GM12874 (cell line): Measurements from ENCODE around the gene WFDC1.

Experiments used
- TF ChIP-seq, protein P1 (sequence below): IDR thresholded peaks from 2 replicates; pipeline ENCODE4 v1.5.1; 2011; ENCODE audit warnings: low read depth, mild to moderate bottlenecking, control low read depth, low read length, moderate library complexity; ENCODE audit not compliant: insufficient read depth

The WFDC1 gene

DNA sequence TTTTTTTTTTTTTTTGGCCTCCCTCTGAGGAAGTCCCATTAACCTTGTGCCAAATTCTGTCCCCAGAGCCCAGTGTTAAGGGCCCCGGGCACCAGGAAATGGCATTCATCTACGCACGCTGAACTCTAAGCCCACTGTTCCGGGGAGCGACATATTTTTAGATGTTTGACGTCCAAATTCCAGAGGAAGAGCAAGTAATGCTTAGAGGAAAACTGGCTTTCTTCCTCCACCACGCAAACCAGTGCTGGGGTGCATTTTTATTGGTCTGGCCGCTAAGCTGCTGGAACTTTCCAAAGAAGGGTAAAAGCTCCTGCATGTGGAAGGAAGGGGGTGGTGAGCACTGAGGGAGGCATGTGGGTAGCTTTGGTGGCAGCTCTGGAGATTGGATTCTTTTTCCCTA is 8.3 kb downstream of the WFDC1 start:
- TF ChIP-seq, protein P1, sequence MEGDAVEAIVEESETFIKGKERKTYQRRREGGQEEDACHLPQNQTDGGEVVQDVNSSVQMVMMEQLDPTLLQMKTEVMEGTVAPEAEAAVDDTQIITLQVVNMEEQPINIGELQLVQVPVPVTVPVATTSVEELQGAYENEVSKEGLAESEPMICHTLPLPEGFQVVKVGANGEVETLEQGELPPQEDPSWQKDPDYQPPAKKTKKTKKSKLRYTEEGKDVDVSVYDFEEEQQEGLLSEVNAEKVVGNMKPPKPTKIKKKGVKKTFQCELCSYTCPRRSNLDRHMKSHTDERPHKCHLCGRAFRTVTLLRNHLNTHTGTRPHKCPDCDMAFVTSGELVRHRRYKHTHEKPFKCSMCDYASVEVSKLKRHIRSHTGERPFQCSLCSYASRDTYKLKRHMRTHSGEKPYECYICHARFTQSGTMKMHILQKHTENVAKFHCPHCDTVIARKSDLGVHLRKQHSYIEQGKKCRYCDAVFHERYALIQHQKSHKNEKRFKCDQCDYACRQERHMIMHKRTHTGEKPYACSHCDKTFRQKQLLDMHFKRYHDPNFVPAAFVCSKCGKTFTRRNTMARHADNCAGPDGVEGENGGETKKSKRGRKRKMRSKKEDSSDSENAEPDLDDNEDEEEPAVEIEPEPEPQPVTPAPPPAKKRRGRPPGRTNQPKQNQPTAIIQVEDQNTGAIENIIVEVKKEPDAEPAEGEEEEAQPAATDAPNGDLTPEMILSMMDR = no peak

- TF ChIP-seq, protein P1 = no peak
Observed at GRCh38 chr16:84303516-84303915, 8.8 kb downstream of the WFDC1 start.

GRCh38 chr16:84306564-84306963 is 11.9 kb downstream of the WFDC1 start:
- TF ChIP-seq, protein P1 = no peak

GRCh38 chr16:84307209-84307954 is 12.7 kb downstream of the WFDC1 start:
- TF ChIP-seq, protein P1 = no peak

DNA sequence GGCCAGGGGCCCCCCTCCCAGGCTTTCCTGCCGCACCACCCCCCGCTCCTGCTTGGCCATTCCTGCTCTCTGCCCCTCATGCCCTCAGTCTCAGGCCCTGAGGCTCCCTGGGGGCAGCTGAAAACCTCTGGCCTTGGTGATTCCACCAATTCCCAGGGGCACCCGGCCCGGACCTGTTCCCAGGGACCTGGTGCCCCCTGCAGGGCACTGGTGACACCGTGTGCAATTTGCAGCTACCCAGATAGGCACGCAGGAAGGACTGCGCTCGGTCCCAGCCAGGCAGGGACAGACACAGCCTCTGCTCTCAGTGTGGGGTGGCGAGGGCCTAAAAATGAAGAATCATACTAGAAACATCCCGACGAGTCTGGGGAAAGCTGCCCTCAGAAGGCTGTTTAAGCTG is 13.4 kb downstream of the WFDC1 start:
- TF ChIP-seq, protein P1 = peak; percentile 38; the same call in 1 of the 2 replicates

DNA sequence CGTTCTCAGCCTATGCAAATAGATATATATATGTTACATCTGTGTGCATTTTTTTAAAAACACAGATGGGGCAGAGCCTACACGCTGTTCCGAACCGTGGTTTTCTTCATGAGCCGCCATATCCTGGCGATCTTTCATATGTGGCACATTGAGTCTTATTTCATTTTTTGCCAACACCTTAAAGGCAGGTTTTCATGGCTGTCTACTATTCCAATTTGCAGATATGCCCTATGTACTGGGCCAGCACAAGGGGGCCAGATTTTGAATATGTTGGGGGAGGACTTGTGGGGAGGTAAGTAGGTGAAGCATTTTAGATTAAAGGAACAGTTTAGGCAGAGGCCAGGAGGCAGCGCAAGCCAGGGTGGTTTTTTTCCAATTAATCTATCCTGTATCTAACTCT is 16.0 kb downstream of the WFDC1 start:
- TF ChIP-seq, protein P1 = no peak

DNA sequence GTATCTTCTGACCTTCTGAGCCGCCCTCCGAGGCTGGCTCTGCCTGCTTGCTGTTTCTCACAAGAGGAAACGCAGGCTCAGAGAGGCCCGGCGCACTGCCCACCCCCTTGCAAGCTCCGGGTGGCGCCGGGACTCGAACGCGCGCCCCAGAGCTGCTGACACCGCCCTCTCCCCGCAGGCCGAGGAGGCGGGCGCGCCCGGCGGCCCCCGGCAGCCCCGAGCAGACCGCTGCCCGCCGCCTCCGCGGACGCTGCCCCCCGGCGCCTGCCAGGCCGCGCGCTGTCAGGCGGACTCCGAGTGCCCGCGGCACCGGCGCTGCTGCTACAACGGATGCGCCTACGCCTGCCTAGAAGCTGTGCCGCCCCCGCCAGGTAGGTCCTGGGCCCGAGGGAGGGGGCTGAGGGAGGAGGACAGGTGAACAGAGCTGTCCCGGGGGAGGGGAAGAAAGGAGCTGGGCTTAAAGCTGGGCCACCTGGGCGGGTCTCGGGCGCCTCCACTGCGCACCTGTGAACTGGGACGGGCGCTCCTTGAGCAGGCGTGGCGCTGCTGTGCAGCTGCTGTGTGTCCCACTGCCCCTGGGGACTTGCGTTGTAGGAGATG is 18.2 kb downstream of the WFDC1 start:
- TF ChIP-seq, protein P1 = no peak
